ENCODE measurements around the gene SERINC1. TPM values are rescaled to one million over a fixed set of nuclear protein-coding genes. Genes with fewer than 3 reads are reported as not detected.
A peak's percentile ranks its signal among the peaks of the same experiment; 100 is the strongest.

Gene SERINC1
- total and polyA plus RNA-seq, 9 of the 15 experiments (the other 6 are each of a cell fraction or from before 2014, with no cell fraction given), result 28.8 to 64.6 (median 39.7) TPM

- TF ChIP-seq STAT6 (CRISPR knock-in tag; IDR thresholded peaks at IDR 0.05), result no peak
- TF ChIP-seq MNT (conservative IDR thresholded peaks at IDR 0.05), result peak in 1 of 2 experiments; percentile 56; a peak in 2 of 4 replicates
- TF ChIP-seq PKNOX1 (IDR thresholded peaks at IDR 0.05), result peak; percentile 84
- no peak for TF ChIP-seq NFIX (CRISPR knock-in tag; IDR thresholded peaks at IDR 0.05; ENCODE audit: low read depth)
- peak; percentile 58; the same call in 1 of the 2 replicates for TF ChIP-seq SMARCE1 (IDR thresholded peaks at IDR 0.05)
- TF ChIP-seq ZNF197 (CRISPR knock-in tag; IDR thresholded peaks at IDR 0.05; ENCODE audit: low read depth), result no peak
- TF ChIP-seq SRF (CRISPR knock-in tag; IDR thresholded peaks at IDR 0.05), result peak in 1 of 2 experiments; percentile 76; a peak in 2 of 4 replicates
- no peak for TF ChIP-seq ZBTB40 (IDR thresholded peaks at IDR 0.05)
- no peak for TF ChIP-seq ZBTB40 (CRISPR knock-in tag; IDR thresholded peaks at IDR 0.05)
- TF ChIP-seq U2AF2 (optimal IDR thresholded peaks at IDR 0.05; ENCODE audit: low read depth, low read length), result no peak
- TF ChIP-seq YBX1 (IDR thresholded peaks at IDR 0.05), result no peak
- TF ChIP-seq SETDB1 (IDR thresholded peaks at IDR 0.05; ENCODE audit: low read length), result no peak
- TF ChIP-seq NFYB (IDR thresholded peaks at IDR 0.05; ENCODE audit: extremely low read depth, insufficient read length), result no peak
These were observed 13.2 kb upstream of the SERINC1 start (continued) for GRCh38 chr6:122484760-122485159.
